HG03280 (cell line): ENCODE measurements around the gene MAD1L1.
"Not testable (repeated sequence)": the region's sequence is repeated elsewhere in the genome, so short reads cannot be mapped to it uniquely, and the experiment has no call there.

Experiments
- ATAC-seq: cut with Tn5 transposase; IDR thresholded peaks from one replicate; pipeline ENCODE4 v1.9.1; 2021; ENCODE audit warnings: mild to moderate bottlenecking, moderate library complexity; ENCODE audit not compliant: unreplicated experiment

The MAD1L1 gene

GRCh38 chr7:1860881-1861798 is 371.6 kb downstream of the MAD1L1 start:
- ATAC-seq = not testable (repeated sequence)

- ATAC-seq = no peak
These were observed 373.3 kb downstream of the MAD1L1 start for GRCh38 chr7:1859266-1860035.

DNA sequence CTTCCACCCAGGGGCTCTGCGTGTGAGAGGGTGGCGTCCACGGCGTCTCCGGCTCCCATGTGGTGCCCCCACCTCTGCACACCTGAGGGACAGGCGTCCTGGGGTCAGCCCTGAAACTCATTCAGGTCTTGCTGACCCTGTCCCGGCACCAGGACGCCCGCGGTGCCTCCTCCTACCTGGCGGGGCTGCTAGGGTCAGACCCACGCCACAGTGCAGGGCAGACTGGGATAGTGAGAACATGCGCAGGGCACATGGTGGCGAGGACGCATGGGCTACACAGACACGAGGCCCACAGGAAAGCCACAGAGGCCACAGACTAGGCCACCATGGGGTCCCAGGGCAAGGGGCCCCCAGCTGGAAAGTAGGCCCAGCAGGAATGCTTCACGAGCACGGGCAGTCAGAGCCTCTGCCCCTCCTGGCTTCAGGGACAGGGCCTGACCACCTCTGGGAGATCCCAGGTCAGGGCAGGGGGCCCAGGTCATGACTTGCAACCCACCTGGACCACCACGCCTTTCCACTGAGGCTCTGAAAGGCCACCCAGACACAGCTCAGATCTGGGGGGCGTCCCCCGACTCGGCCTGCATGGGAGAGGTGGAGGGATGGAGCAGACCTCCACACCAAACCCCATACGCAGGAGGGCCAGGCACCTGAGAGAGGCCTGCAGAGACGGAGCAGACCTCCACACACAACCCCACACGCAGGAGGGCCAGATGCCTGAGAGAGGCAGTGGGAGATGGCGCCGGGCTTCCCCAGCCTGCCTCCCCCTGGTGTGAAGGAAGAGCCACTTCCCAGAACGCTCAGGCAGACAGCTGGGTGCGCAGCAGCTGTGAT is 374.1 kb downstream of the MAD1L1 start:
- ATAC-seq = no peak

GRCh38 chr7:1857487-1858421 is 375.0 kb downstream of the MAD1L1 start:
- no peak for ATAC-seq

DNA sequence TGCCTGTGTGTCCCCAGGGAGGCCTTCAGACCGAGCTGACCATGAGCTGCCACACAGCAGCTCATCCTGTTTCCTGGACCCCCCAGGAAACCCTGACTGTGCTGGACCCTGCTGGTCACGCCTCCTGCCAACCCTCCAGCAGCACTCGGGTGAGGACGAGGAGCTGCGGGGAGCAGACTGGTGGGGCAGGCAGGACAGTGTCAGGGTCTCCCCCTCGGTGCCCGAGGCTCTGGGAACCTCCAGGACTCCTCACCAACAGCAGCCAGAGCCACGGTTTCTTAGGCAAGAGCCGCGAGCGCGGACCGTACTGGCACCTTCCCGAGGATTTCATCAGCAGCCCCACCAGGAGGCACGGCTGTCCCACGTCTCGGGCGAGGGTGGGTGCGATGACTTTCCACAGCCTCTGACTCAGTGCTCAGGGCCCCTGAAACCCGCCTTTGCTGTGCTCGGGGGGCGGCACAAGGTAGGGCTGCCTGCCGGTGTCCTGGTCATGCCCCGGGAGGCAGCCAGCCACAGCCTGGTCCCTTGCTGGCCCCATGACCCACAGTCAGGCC is 375.8 kb downstream of the MAD1L1 start:
- ATAC-seq = no peak

GRCh38 chr7:1856161-1856887 is 376.4 kb downstream of the MAD1L1 start:
- no peak for ATAC-seq

DNA sequence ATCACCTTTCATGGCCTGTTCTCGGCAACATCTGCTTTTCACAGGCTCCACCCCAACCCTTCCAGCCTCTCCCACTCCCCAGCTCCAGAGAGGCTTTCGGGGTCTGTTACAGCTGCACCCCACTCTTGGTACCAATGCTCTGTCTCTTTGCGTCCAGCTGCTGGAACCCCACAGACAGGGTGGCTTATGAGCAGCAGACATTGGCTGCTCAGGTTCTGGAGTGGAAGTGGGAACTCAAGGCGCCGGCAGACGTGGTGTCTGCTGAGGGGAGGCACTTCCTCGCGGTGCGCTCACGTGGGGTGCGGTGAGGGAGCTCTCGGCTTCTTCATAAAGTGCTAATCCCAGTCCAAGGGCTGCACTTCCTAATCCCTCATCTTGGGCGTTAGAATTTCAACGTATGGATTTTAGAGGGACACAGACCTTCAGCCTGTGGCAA is 377.0 kb downstream of the MAD1L1 start:
- ATAC-seq = no peak

DNA sequence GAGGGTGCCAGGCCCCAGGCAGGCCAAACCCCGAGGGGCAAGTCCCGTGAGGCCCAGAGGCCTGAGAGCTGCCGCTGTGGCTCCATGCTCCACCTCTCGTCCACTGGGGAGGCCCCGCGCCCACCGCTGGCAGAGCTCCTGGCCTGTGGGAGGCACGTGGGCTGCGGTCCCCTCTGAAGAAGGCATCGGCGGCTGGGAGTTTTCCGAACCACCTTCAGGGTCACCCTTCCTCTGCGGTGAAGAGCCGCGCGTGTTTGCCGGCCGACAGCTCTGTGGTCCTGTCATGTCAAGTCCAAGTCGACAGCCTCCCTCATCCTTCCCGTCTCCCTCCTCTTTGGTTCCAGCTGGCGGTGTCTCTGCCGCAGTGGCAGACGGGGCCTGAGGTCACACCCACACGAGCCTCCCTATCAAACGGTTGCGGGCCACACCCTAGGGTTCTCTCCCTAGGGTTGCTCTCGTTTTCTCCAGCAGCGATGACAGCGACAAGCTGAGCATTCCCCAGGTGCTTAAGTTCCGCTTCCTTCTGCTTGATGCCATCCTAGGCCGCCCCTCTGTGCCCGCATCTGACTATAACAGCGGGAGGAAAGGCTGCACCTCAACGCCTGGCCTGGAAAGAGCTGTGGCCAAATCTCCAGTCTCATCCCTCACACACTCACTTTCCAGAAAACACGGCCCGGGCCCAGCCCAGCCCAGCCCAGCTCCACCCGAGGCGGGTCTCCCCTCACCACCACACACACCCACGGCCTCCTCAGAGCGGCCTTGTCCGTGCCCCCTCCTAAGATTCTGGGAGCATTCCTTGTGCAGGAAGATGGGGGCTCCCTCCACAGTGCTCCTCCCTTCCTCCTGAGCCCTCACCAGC is 377.6 kb downstream of the MAD1L1 start:
- ATAC-seq = no peak

- ATAC-seq = no peak
These were observed 378.5 kb downstream of the MAD1L1 start for GRCh38 chr7:1853986-1854865.

DNA sequence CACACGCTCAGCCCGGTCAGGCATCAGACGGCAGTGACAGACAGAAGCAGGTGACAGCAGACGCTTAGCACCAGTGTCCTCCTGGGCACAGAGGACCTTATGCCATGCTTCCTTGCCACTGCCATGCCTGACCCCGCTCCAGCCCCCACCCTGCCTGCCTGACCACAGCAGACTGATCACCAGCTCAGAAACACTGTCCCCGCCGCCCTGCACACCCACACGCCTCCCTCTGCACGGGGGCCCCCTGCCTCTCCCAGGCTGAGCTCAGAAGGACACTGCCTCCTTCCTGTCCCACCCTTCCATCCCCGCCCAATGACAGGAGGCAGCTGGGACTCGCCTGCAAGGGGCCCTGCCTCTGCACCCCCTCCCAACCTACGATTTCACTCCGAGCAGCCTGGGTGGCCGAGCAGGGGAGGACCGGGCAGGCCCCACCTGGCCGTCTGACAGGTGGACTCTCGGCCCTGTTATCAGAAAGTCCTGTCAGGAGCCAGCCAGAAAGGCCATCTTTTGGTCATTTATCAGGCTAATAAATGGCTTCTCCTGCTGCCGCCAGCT is 379.2 kb downstream of the MAD1L1 start:
- no peak for ATAC-seq

- no peak for ATAC-seq
These were observed 380.0 kb downstream of the MAD1L1 start for GRCh38 chr7:1852517-1853430.

GRCh38 chr7:1851721-1852516 is 380.8 kb downstream of the MAD1L1 start:
- no peak for ATAC-seq

DNA sequence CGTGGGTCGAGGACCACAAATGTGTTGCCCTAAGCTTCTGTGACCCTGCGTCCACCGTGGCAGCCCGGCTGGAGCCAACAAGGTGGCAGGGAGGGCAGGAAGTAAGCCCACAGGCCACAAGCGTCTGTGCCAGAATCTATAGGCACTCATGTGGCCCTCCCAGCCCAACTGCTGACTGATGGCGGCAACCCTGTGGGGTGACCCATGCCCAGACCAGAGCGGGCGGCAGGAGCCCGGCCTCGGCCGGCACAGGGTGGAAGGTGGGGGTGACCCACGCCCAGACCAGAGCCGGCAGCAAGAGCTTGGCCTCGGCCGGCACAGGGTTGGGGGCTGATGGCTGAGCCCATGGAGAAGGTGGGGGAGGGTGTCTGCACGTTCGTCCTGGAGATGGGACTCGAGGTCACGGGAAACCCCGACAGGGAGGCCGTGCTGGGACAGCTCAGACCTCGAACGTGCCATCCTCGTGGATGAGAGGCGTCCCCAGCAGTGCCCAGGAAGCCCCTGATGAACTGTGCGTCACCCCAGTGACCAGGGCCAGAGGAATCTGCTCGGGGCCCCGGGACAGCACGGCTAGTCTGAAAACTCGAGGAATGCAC is 381.7 kb downstream of the MAD1L1 start:
- no peak for ATAC-seq

DNA sequence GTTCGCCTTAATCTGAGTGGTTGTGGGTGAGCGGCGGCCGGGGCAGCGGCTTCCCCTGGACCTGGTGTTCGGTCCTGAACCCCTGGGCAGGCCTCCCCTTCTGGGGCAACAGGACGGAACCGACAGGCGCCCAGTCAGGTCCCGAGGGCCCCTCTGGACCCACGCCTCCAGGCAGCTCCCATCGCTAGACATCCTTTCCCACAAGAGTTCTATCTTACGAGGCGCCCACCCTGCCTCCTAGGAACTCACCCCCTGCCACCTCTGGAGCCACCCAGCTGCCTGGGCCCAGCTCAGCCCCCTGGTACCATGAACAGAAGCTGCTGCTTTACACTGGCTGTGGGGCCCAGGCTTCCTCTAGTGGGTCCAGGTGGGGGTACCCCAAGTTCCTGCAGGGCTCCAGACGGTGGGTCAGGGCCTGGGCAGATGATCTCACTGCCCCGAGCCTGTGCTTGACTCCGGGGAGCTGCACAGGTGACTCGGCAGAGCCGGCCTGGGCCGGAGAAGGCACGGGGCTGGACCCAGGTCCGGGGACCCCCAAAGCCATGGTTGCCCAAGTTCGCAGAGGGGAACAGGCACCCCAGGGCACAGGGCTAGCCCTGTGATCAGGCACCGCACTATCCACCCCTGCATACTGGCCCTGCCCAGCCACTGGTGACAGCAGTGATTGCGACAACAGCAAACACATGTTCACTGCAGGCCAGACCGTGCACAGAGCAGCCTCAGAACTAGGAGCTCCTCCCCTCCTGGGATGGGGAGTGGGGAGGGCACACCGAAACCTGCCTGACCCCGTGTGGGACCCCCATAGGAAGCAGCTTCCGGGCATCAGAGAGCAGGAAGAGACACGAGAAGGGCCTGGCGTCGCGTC is 382.4 kb downstream of the MAD1L1 start:
- ATAC-seq = no peak
